ENCODE results near the gene SLC25A41.
"Not testable (repeated sequence)": the region's sequence is repeated elsewhere in the genome, so short reads cannot be mapped to it uniquely, and the experiment has no call there.

Gene SLC25A41

DNA sequence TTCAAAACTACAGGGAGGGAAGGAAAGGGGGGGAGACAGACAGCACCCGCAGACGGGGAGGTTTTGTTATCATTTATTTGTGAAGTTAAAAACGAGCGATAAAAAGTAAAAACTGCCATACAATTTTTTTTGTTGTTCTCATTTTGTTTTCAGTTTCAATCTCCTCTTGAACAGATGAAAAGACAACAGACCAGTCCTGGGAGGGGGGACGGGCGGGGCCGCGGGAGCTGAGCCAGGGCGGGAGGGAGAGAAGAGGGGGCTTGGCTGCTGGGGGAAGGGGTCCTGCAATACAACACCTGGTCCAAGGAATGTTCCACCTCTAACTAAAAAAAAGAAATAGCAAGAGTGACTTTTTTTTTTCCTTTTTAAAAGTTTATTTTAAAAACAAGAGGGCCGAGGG, 20.3 kb downstream of the SLC25A41 start:
- FAIRE-seq (no peak), DNase-seq (ENCODE audit: insufficient read length, low spot score) (peak; percentile 8)
- TF ChIP-seq, protein P1, sequence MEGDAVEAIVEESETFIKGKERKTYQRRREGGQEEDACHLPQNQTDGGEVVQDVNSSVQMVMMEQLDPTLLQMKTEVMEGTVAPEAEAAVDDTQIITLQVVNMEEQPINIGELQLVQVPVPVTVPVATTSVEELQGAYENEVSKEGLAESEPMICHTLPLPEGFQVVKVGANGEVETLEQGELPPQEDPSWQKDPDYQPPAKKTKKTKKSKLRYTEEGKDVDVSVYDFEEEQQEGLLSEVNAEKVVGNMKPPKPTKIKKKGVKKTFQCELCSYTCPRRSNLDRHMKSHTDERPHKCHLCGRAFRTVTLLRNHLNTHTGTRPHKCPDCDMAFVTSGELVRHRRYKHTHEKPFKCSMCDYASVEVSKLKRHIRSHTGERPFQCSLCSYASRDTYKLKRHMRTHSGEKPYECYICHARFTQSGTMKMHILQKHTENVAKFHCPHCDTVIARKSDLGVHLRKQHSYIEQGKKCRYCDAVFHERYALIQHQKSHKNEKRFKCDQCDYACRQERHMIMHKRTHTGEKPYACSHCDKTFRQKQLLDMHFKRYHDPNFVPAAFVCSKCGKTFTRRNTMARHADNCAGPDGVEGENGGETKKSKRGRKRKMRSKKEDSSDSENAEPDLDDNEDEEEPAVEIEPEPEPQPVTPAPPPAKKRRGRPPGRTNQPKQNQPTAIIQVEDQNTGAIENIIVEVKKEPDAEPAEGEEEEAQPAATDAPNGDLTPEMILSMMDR (IDR thresholded peaks at IDR 0.05; ENCODE audit: insufficient read depth, missing control alignments) = no peak

- FAIRE-seq (no peak), DNase-seq (ENCODE audit: insufficient read length, low spot score) (peak; percentile 71)
Observed at GRCh38 chr19:6412447-6413091, 21.0 kb downstream of the SLC25A41 start.

DNA sequence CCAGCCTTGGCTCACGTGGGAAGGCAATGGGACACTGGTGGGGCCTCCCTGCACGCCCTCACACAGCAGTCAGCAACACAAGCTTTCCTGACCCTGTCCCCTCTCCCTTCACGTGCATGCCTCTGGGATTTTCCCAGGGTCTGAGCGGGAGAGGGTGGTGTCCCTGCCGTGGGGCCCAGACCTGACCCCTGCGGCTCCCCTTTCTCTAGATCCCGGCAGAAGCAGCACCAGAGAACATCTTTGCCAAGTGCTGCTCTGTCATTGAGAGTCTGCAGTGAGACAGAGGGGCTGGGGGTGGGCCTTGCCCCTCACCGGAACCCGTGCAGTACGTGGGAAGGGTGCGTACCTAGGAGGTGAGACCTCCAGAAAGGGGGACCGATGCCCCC, 21.5 kb downstream of the SLC25A41 start:
- DNase-seq (ENCODE audit: insufficient read length, low spot score) (no peak), FAIRE-seq (no peak)
- TF ChIP-seq, protein P1 (IDR thresholded peaks at IDR 0.05; ENCODE audit: insufficient read depth, missing control alignments) = no peak

More at GRCh38 chr19:6412447-6413091, 21.0 kb downstream of the SLC25A41 start:
- TF ChIP-seq, protein P1 (IDR thresholded peaks at IDR 0.05; ENCODE audit: insufficient read depth, missing control alignments) = peak; percentile 40

GRCh38 chr19:6409346-6409745, 24.2 kb downstream of the SLC25A41 start:
- TF ChIP-seq, protein P1 (IDR thresholded peaks at IDR 0.05; ENCODE audit: insufficient read depth, missing control alignments) = no peak
- FAIRE-seq (no peak), DNase-seq (ENCODE audit: insufficient read length, low spot score) (no peak)

- FAIRE-seq (no peak), DNase-seq (ENCODE audit: insufficient read length, low spot score) (no peak)
- TF ChIP-seq, protein P1 (IDR thresholded peaks at IDR 0.05; ENCODE audit: insufficient read depth, missing control alignments) = no peak
Observed at GRCh38 chr19:6406401-6406800, 27.2 kb downstream of the SLC25A41 start.

DNA sequence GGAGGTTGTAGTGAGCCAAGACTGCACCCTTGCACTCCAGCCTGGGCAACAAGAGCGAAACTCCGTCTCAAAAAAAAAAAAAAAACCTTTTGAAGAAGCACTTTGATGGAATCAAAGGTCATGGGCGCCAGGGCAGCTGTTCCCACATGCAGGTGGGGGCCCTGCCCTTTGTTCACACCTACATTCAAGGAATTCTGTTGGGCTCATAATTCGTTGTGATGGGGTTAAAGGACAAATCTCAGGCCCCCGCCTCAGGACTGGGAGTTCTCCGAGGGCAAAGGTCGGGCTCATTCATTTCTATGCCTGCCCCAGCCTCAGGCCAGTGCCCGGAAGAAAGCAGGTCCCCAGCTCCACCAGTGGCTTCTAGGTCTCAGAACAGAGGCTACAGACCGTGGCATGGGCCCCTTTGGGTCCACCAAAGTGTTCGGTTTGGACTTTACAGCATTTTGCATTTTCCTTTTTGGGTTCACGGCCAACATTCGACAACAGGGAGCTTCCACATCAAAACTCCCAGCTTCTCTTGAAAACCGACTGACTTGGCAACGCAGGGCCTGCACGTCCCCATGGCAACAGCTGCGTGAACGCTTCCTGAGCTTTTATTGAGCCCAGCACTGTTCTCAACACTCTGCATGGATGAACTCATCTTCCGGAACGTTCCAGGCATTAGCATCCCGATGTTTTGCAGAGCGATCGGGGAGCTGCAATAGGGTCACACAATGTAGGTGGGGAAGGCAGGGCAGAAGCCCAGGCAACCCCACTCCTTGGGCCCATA, 30.5 kb downstream of the SLC25A41 start:
- TF ChIP-seq, protein P1 (IDR thresholded peaks at IDR 0.05; ENCODE audit: insufficient read depth, missing control alignments) = no peak
- DNase-seq (ENCODE audit: insufficient read length, low spot score) (no peak), FAIRE-seq (no peak)

- no peak for DNase-seq (ENCODE audit: insufficient read length, low spot score)
- FAIRE-seq = no peak
- TF ChIP-seq, protein P1 (IDR thresholded peaks at IDR 0.05; ENCODE audit: insufficient read depth, missing control alignments) = no peak
Observed at GRCh38 chr19:6402058-6402457, 31.5 kb downstream of the SLC25A41 start.

- DNase-seq (ENCODE audit: insufficient read length, low spot score); FAIRE-seq: not testable (repeated sequence)
Observed at GRCh38 chr19:6400062-6400944, 33.3 kb downstream of the SLC25A41 start.

Measured in D721Med (cell line).